SK-N-SH (cell line): ENCODE data around the gene CELF2. TPM values are rescaled to one million over a fixed set of nuclear protein-coding genes. Genes with fewer than 3 reads are reported as not detected.

Source experiments
- CTCF ChIA-PET: fragments of 300-600, 350-600 bp; formaldehyde crosslinking; extraction: SDS; loops from one replicate; lab custom pipeline; 2021; lab: Yijun Ruan, JAX
- POLR2A ChIA-PET: fragments of 350-600 bp; sonication (Branson Sonifier 250); formaldehyde crosslinking; extraction: SDS; loops from one replicate; lab custom pipeline; 2020; ENCODE audit warnings: antibody characterized with exemption, inconsistent platforms; lab: Yijun Ruan, JAX
- DNase-seq: peaks from one replicate; pipeline ENCODE4 v3.0.0; 2012
- H2AFZ ChIP-seq: fragments of 200-600 bp; sonication (generic); 2 replicates; pipeline ENCODE4 v1.8.1; 2016; ENCODE audit warnings: antibody characterized with exemption, mild to moderate bottlenecking, low read depth
- H3F3A ChIP-seq: fragments of 200-600 bp; sonication (generic); replicated peaks from 2 replicates; pipeline ENCODE3; 2016; ENCODE audit warnings: antibody characterized with exemption, mild to moderate bottlenecking; ENCODE audit not compliant: insufficient read depth
- H3K27ac ChIP-seq, 2 experiments: fragments of 200-500 bp in 1 of 2; fragments of 200-600 bp in 1 of 2; sonication (Bioruptor generic) in 1 of 2; sonication (generic), shearing (Covaris generic) in 1 of 2; 2 replicates each; pipeline versions ENCODE4 v1.5.1 to v1.6.1; 2014 to 2016; ENCODE audit warnings: low read depth in 2 of 2, inconsistent platforms in 1 of 2, low read length in 1 of 2, mild to moderate bottlenecking in 1 of 2, mixed read lengths in 1 of 2
- H3K27me3 ChIP-seq: fragments of 200-600 bp; sonication (generic), shearing (Covaris generic); 2 replicates; pipeline ENCODE4 v1.6.1; 2016; ENCODE audit warnings: mixed run types; ENCODE audit not compliant: insufficient read depth
- H3K36me3 ChIP-seq, 2 experiments: fragments of 200-500 bp in 1 of 2; fragments of 200-600 bp in 1 of 2; sonication (Bioruptor generic) in 1 of 2; sonication (generic) in 1 of 2; replicated peaks in 1 of 2; 2 replicates each; pipeline versions ENCODE3 to v1.5.1; 2014 to 2016; ENCODE audit warnings: low read length in 1 of 2, mild to moderate bottlenecking in 1 of 2; ENCODE audit not compliant: insufficient read depth in 2 of 2, control insufficient read depth in 1 of 2
- H3K4me1 ChIP-seq, 2 experiments: fragments of 200-500 bp in 1 of 2; fragments of 200-600 bp in 1 of 2; sonication (Bioruptor generic) in 1 of 2; sonication (generic), shearing (Covaris generic) in 1 of 2; 2 replicates each; pipeline versions ENCODE4 v1.5.1 to v1.6.1; 2014 to 2016; ENCODE audit warnings: low read depth in 1 of 2, low read length in 1 of 2, mixed run types in 1 of 2; ENCODE audit not compliant: insufficient read depth in 2 of 2, control insufficient read depth in 1 of 2
- H3K4me2 ChIP-seq: fragments of 200-600 bp; sonication (generic), shearing (Covaris generic); 2 replicates; pipeline ENCODE4 v1.6.1; 2017; ENCODE audit warnings: mixed run types
- H3K4me3 ChIP-seq, 2 experiments: fragments of 200-500 bp in 1 of 2; fragments of 200-600 bp in 1 of 2; sonication (Bioruptor generic) in 1 of 2; sonication (generic), shearing (Covaris generic) in 1 of 2; 2 replicates each; pipeline versions ENCODE4 v1.5.1 to v1.8.1; 2014 to 2016; ENCODE audit warnings: low read depth in 2 of 2, inconsistent platforms in 1 of 2, low read length in 1 of 2, mild to moderate bottlenecking in 1 of 2, mixed read lengths in 1 of 2, moderate library complexity in 1 of 2
- H3K79me2 ChIP-seq: fragments of 200-600 bp; sonication (generic); 2 replicates; pipeline ENCODE4 v1.8.1; 2017; ENCODE audit warnings: mild to moderate bottlenecking; ENCODE audit not compliant: insufficient read depth
- H3K9ac ChIP-seq: fragments of 200-600 bp; sonication (generic); 2 replicates; pipeline ENCODE4 v1.6.1; 2017; ENCODE audit warnings: mixed run types
- H3K9me2 ChIP-seq: fragments of 200-600 bp; sonication (generic); 2 replicates; pipeline ENCODE4 v1.6.1; 2017; ENCODE audit warnings: mixed run types
- H3K9me3 ChIP-seq: fragments of 200-600 bp; sonication (generic); 2 replicates; pipeline ENCODE4 v1.6.1; 2017; ENCODE audit warnings: mixed run types, mild to moderate bottlenecking, moderate library complexity
- H4K20me1 ChIP-seq: fragments of 200-600 bp; sonication (generic); 2 replicates; pipeline ENCODE4 v1.6.1; 2017; ENCODE audit warnings: mild to moderate bottlenecking, mixed run types; ENCODE audit not compliant: insufficient read depth
- CTCF ChIP-seq: fragments of 200-600 bp; sonication (generic); IDR thresholded peaks from 2 replicates; pipeline ENCODE4 v1.6.1; 2017; ENCODE audit warnings: antibody characterized with exemption, mild to moderate bottlenecking, moderate library complexity
- EP300 ChIP-seq, 2 experiments: IDR thresholded peaks; 2 replicates each; pipeline versions ENCODE4 v1.4.0 to v1.6.1; 2012; ENCODE audit warnings: borderline replicate concordance in 1 of 2, low read depth in 1 of 2, low read length in 1 of 2
- FOXJ3 ChIP-seq: sonication (generic); formaldehyde crosslinking; IDR thresholded peaks from 2 replicates; pipeline ENCODE4 v1.5.1; 2020; ENCODE audit warnings: mild to moderate bottlenecking, missing genetic modification reagents
- FOXM1 ChIP-seq: IDR thresholded peaks from 2 replicates; pipeline ENCODE4 v1.4.0; 2012; ENCODE audit warnings: low read depth, mild to moderate bottlenecking
- GATA2 ChIP-seq: sonication (generic); formaldehyde crosslinking; IDR thresholded peaks from 2 replicates; pipeline ENCODE4 v1.5.0; 2020; ENCODE audit warnings: mild to moderate bottlenecking, missing genetic modification reagents
- MEF2A ChIP-seq: IDR thresholded peaks from 2 replicates; pipeline ENCODE4 v1.4.0; 2012; ENCODE audit warnings: low read depth, borderline replicate concordance
- YY1 ChIP-seq: IDR thresholded peaks from 2 replicates; pipeline ENCODE4 v1.4.0; 2012; ENCODE audit warnings: low read depth, mild to moderate bottlenecking
- WGBS: methylation state at CpG from one replicate; pipeline ENCODE4 v1.1.6; 2017; ENCODE audit warnings: low lambda C conversion rate; 5-methylcytosine and 5-hydroxymethylcytosine counted together
- polyA plus RNA-seq, 3 experiments: library from polyadenylated mRNA; depleted of rRNA; stranded (reverse); fragments of >200 nt; gene quantifications; 2 replicates each; pipeline ENCODE4 v1.2.3, GENCODE V29; 2012
- TF ChIP-seq, protein P1 (sequence below): IDR thresholded peaks from 2 replicates; pipeline ENCODE4 v1.4.0; 2012; ENCODE audit warnings: low read depth, borderline replicate concordance
- TF ChIP-seq, protein P2 (sequence below): IDR thresholded peaks from 2 replicates; pipeline ENCODE4; 2012
- TF ChIP-seq, protein P3 (sequence below): fragments of 150-350 bp; IDR thresholded peaks from 2 replicates; pipeline ENCODE4 v1.6.1; 2016; ENCODE audit warnings: mild to moderate bottlenecking, low read depth, low read length

The CELF2 gene
- polyA plus RNA-seq, 1 of the 3 experiments (the other 2 are of a cell fraction): 0.03 TPM

- POLR2A ChIA-PET: no interaction called here
These were observed 127.2 kb downstream of the CELF2 start for GRCh38 chr10:11144626-11145494.

More at GRCh38 chr10:11144626-11145494, 127.2 kb downstream of the CELF2 start:
- Histone ChIP-seq H3K36me3 (no peaks in the 10 kb centered on the region), H4K20me1 (no peaks in the 10 kb centered on the region), H3K27ac (no peak overlapping the region), H3K4me3 (no peak overlapping the region), H3K9me2 (no peaks in the 10 kb centered on the region), H3K79me2 (no peaks in the 10 kb centered on the region), H3K9me3 (no peaks in the 10 kb centered on the region), H2AFZ (no peak overlapping the region), H3F3A (no peaks in the 10 kb centered on the region), H3K27me3 (no peaks in the 10 kb centered on the region), H3K4me2 (no peak overlapping the region), H3K9ac (no peak overlapping the region), H3K4me1 (peaks cover 0 to 10% of the 10 kb centered on the region in 2 experiments; a peak in 2 of 4 replicates)
- TF ChIP-seq MEF2A: no peak
- TF ChIP-seq, protein P1, sequence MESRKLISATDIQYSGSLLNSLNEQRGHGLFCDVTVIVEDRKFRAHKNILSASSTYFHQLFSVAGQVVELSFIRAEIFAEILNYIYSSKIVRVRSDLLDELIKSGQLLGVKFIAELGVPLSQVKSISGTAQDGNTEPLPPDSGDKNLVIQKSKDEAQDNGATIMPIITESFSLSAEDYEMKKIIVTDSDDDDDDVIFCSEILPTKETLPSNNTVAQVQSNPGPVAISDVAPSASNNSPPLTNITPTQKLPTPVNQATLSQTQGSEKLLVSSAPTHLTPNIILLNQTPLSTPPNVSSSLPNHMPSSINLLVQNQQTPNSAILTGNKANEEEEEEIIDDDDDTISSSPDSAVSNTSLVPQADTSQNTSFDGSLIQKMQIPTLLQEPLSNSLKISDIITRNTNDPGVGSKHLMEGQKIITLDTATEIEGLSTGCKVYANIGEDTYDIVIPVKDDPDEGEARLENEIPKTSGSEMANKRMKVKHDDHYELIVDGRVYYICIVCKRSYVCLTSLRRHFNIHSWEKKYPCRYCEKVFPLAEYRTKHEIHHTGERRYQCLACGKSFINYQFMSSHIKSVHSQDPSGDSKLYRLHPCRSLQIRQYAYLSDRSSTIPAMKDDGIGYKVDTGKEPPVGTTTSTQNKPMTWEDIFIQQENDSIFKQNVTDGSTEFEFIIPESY: no peak
- TF ChIP-seq EP300 (IDR thresholded peaks at IDR 0.05; ENCODE audit: borderline replicate concordance in 1 of 2, low read depth in 1 of 2, low read length in 1 of 2): no peak
- TF ChIP-seq CTCF: no peak
- TF ChIP-seq FOXM1: no peak
- TF ChIP-seq, protein P2, sequence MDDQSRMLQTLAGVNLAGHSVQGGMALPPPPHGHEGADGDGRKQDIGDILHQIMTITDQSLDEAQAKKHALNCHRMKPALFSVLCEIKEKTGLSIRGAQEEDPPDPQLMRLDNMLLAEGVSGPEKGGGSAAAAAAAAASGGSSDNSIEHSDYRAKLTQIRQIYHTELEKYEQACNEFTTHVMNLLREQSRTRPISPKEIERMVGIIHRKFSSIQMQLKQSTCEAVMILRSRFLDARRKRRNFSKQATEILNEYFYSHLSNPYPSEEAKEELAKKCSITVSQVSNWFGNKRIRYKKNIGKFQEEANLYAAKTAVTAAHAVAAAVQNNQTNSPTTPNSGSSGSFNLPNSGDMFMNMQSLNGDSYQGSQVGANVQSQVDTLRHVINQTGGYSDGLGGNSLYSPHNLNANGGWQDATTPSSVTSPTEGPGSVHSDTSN: no peak
- no peak for TF ChIP-seq GATA2 (CRISPR knock-in tag)
- TF ChIP-seq, protein P3, sequence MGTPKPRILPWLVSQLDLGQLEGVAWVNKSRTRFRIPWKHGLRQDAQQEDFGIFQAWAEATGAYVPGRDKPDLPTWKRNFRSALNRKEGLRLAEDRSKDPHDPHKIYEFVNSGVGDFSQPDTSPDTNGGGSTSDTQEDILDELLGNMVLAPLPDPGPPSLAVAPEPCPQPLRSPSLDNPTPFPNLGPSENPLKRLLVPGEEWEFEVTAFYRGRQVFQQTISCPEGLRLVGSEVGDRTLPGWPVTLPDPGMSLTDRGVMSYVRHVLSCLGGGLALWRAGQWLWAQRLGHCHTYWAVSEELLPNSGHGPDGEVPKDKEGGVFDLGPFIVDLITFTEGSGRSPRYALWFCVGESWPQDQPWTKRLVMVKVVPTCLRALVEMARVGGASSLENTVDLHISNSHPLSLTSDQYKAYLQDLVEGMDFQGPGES: no peak
- TF ChIP-seq YY1: no peak
- TF ChIP-seq FOXJ3: no peak
- CTCF ChIA-PET: interaction anchor here (1.2 kb wide), 1 partner anchor 21 kb away, joined by 5 read pairs; no protein-coding TSS in a partner anchor
- no peak for DNase-seq
- 40% methylated on average over 11 of the region's 11 CpGs for WGBS
